Fibroblast of the aortic adventitia (primary cell): ENCODE results near the gene MAGEA8. TPM values are rescaled to one million over a fixed set of nuclear protein-coding genes. Genes with fewer than 3 reads are reported as not detected.
"Not testable (repeated sequence)": the region's sequence is repeated elsewhere in the genome, so short reads cannot be mapped to it uniquely, and the experiment has no call there.

Experiments
- DNase-seq: peaks from one replicate; pipeline ENCODE4 v3.0.0-alpha.2; 2010; ENCODE audit warnings: low read depth
- H3K4me3 ChIP-seq: 2 replicates; pipeline ENCODE4 v1.5.1; 2011; ENCODE audit warnings: low read depth, mild to moderate bottlenecking, control low read depth, low read length, moderate library complexity
- CTCF ChIP-seq: IDR thresholded peaks from 2 replicates; pipeline ENCODE4 v1.5.1; 2011; ENCODE audit warnings: mild to moderate bottlenecking, low read length, control low read depth, inconsistent platforms; ENCODE audit not compliant: insufficient read depth
- total RNA-seq: library from RNA; depleted of rRNA; stranded (reverse); fragments of >200 nt; gene quantifications from 2 replicates; pipeline ENCODE4 v1.2.3, GENCODE V29; 2012; ENCODE audit warnings: low replicate concordance

MAGEA8 gene
- total RNA-seq: not detected in 2 replicates

- TF ChIP-seq CTCF: no peak
- no peak within 1 kb of the TSS for H3K4me3 ChIP-seq
- DNase-seq: no peak
These were observed at the start of gene MAGEA8 for GRCh38 chrX:149881081-149881711. Gene MAGEA8, plus strand, starts transcription at chrX:149881183. Its CDS starts 3,090 bp downstream, at chrX:149884273.

- TF ChIP-seq CTCF: no peak
- no peak for DNase-seq
These were observed 49.5 kb upstream of the MAGEA8 start for GRCh38 chrX:149831473-149831872.

GRCh38 chrX:149836728-149837127 is 44.3 kb upstream of the MAGEA8 start:
- not testable (repeated sequence) for DNase-seq, H3K4me3 ChIP-seq

More at GRCh38 chrX:149831473-149831872, 49.5 kb upstream of the MAGEA8 start:
- H3K4me3 ChIP-seq: no peak overlapping the region

- no peak for DNase-seq
- TF ChIP-seq CTCF: no peak
- H3K4me3 ChIP-seq: no peak overlapping the region
These were observed 43.8 kb upstream of the MAGEA8 start for GRCh38 chrX:149837167-149837566.

- DNase-seq: no peak
- no peak overlapping the region for H3K4me3 ChIP-seq
- no peak for TF ChIP-seq CTCF
These were observed 43.3 kb upstream of the MAGEA8 start for GRCh38 chrX:149837639-149838038.

- no peak for TF ChIP-seq CTCF
- no peak for DNase-seq
- H3K4me3 ChIP-seq: no peak overlapping the region
These were observed 39.1 kb upstream of the MAGEA8 start for GRCh38 chrX:149841929-149842328.

GRCh38 chrX:149845385-149845784 is 35.6 kb upstream of the MAGEA8 start:
- no peak for TF ChIP-seq CTCF
- DNase-seq: no peak
- no peak overlapping the region for H3K4me3 ChIP-seq
